HG03575 (cell line): ENCODE data around the gene RBM19.

Experiments
- ATAC-seq: cut with Tn5 transposase; IDR thresholded peaks from one replicate; pipeline ENCODE4 v1.9.1; 2021; ENCODE audit not compliant: unreplicated experiment, insufficient number of reproducible peaks, low FRiP score; ENCODE audit errors: extremely low read depth

Gene RBM19

GRCh38 chr12:113874999-113875561, 91.0 kb downstream of the RBM19 start:
- no peak for ATAC-seq

DNA sequence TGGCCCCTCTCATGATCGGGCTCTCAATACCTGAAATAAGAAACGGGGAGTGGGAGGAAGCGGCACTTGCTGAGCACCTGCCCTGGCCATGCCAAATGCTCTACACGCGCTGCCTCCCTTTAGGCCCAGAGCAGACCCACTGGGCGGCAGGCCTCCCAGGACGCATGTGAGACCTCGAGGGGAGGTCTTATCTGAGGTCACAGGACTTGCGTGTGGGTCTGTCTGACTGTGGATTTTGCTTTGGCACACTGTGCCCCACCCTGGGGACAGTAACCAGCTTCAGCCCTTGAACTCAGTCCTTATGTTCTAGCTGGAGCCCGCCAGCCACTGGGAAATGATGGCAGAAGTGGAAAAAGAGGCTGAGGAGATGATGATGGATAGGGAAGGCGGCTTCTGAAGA, 91.8 kb downstream of the RBM19 start:
- ATAC-seq: no peak

DNA sequence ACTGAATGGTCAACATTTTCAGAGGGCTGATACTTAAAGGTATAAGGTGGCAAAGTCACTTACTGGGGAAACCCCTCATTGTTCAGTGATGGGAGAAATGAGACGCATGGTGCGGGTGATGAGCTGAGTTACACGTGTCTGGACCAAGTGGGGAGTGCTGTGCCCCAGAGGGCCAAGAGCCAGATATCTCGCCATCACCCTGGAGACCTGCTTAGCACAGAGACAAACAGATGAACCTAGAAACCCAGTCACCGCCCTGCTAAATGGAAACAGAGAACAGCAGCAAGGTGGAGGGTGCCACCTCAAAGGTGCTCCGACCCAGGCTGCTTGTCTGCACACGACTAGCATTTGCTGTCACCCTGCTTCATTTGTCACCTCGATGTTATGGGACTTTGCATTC, 92.4 kb downstream of the RBM19 start:
- ATAC-seq: no peak

GRCh38 chr12:113870890-113871289, 95.2 kb downstream of the RBM19 start:
- ATAC-seq: no peak

- no peak for ATAC-seq
These were observed 96.1 kb downstream of the RBM19 start for GRCh38 chr12:113870035-113870434.

- no peak for ATAC-seq
These were observed 97.8 kb downstream of the RBM19 start for GRCh38 chr12:113868365-113868764.

GRCh38 chr12:113867258-113867657, 98.9 kb downstream of the RBM19 start:
- ATAC-seq: no peak

DNA sequence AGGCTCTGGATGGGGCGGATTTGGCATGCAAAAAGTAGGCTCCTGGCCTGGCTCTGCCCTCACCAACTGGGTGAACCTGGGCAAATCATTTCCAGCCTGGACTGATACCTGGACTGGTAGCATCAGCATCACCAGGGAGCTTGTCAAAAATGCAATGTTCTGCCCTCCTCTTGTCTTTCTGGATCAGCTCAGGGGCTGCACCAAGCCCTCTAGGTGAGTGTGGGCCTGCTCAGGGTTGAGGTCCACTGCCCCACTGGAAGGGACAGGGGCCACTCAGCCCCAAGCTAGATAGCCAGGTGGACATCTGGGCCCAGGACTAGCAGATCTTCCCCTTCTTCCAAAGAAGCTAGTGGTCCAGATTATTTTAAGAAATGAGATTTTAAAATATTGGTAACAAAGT, 99.6 kb downstream of the RBM19 start:
- ATAC-seq: no peak

DNA sequence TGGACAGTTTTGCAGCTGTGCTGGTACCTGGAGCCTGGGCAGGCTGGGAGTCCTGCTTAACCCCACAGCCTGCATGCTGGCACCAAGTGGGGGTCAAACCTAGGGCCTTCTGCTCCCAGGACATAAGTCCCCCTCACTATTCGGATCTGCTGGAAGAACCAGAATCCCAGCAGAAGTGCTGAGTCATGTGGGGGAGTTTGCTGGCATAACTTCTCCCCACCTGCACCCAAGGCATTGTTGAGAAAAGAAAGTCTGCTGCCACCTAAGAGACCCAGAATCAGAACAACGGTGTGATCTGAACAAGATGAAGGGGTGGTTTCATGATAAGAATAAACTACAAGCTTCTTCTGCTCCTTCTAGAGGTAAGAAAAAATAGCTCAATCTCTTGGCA, 102.7 kb downstream of the RBM19 start:
- ATAC-seq: no peak

- no peak for ATAC-seq
These were observed 103.3 kb downstream of the RBM19 start for GRCh38 chr12:113862590-113863454.

DNA sequence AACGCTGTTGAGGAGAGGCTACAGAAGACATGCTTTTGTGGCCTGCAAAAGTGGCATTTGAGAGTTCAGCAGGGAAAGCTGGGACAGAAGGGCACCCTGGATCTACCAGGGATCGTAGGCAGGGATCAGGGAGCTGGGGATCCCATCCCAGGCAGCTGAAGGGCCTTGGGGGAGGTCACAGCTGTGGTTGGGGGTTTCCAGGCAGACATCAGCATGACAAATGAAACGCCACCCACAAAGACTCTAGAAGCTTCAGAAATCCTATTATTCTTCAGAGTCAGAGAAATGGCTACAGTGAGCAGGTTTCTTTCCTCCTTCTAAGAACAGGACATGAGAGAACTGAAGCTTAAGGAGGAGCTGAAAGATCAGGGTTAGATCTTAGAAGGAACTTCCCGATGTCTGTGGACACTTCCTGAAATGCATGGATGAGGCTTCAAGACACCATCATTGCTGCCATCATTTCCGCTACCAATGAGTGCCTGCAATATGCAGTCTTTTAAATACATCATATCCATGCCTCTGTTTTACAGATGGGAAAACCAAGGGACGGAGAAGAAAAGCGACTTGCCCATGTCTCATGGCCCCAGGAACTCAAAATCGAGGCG, 104.3 kb downstream of the RBM19 start:
- ATAC-seq: no peak

DNA sequence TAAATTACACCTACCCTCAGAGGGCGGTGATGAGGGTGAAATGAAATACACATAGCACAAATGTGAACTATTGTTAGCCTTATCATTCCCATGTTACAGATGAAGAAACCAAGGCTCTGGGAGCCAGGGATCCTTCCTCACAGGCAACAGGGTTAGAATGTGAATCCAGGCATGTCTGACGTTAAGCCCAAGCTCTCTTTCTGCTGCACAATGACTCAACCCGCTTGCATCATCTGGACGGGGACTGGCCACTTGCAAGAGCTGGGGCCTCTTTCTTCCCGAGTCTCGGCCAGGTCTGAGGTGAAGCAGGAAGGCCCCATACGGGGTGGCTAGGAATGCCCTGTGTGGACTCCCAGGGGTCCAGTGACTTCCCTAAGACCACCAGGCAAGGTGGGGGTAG, 105.2 kb downstream of the RBM19 start:
- ATAC-seq: no peak

DNA sequence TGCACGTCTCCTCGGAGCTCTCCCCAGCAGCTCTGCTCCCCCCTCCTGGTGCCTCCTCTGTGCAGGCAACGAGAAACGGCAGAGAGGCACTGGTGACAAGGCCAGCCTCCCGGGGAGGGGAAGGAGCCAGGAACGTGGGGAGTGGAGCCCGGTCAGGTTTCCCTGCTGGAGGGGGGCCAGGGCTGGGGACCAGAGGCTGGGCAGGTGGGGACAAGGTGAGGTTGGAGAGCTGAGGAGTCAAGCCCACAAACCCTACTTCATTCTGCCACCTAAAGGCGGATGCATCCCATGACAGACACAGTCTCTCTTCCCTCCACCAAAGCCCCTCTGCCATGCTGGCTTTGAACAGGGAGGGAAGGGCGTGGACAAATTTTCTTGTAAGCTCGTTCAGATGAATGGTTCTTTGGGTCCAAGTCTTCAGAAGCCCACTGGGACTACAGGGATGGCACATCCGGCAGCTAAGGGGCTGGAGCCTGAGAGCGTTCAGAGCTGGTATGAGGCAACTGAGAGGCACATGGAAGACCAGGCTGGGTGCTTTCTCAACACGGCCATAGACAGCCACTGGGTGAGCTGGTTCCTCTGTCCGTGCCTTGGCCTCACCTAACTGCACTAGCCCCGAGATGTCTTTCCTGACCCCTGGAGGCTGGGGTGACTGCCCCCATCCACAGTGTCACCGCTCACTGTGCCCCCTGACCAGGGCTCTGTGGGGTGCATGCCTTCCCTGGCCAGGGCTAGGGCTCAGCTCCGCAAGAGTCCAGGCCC, 105.9 kb downstream of the RBM19 start:
- ATAC-seq: no peak

GRCh38 chr12:113858841-113859386, 107.2 kb downstream of the RBM19 start:
- ATAC-seq: no peak

DNA sequence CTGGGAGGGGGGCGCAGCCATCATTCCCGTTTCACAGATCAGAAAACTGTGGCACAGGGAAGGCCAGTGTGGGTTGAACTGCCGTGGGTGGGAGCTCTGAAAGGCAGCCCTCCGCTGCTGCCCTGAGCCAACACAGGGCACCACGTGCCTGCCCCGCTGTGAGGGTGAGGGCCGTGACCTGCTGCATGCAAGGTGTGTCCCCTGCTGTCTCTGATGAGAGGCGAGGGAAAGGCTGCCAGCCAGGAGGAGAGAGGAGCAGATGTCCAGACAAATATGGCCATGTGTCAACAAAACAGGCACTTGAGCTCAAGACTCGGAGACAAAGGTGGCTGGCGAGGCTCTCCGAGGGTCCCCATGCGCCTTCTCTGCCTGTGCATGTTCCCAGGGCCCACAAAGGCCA, 108.8 kb downstream of the RBM19 start:
- no peak for ATAC-seq

- ATAC-seq: no peak
These were observed 110.1 kb downstream of the RBM19 start for GRCh38 chr12:113855998-113856397.

DNA sequence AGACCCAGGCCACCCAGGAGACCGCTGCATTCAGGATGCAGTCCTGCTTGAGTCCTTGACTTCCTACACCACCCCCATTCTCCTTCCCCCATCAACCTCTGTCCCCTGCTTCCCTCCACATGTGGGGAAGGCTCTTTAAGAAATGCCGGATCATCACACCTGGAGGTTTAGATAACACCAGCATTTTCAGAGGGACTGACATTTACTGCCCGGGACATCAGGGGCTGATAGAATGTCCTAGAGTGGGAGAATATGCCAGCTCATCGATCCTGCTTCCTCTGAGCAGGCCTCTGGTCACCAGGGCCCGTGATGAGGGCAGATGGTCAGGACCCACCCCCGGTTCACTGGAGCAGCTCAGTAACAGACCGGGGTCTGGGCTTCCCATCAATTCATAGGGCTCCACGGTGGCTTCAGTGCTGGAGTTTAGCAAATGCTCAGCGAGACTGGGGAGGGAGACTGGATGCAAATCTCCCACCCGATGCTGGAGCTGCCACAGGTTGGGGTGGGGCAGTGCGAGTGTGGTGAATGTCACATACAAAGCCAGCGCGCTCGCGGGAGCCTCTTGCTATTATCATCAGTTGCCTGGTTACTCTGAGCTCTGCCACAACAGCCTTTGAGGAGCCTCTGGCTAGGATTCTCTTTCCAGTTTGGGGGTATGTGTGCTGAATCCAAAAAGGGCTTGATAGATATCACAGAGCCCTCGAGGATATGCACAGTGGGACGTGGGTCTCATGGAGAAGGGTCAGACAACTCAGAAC, 111.6 kb downstream of the RBM19 start:
- no peak for ATAC-seq

DNA sequence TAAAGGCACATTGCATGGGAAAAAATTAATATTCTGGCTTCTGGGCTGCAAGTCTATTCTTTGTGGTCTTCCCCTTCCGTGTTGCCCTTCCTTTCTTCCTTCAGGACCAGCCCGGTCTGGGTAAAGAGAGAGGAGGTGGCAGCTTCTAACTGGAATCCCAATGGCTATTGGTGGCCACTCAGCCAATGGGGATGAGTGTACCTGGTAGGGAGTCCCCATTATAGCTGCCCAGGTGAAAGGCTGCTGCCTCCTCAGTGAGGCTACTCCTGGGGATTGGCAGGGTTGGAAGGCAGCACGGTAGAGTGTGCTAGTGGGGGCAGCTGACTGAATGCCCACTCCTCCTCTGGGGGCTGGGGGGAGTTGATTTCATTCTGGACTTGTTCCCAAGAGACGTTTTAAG, 112.6 kb downstream of the RBM19 start:
- ATAC-seq: no peak
